Activated B cell treated with CpG ODN at 0.5 μM for 24 hours (primary cell): ENCODE results near the gene HOXA9. TPM values are rescaled to one million over a fixed set of nuclear protein-coding genes. Genes with fewer than 3 reads are reported as not detected.

Experiments
- ATAC-seq: fragments of 200-7000 bp; cut with Tn5 transposase; one replicate; pipeline ENCODE4 v1.10.0; 2021; ENCODE audit warnings: low read depth, mild to moderate bottlenecking, moderate library complexity
- CTCF ChIA-PET: fragments of 350-600 bp; sonication (Branson Sonifier 250); formaldehyde crosslinking; loops from one replicate; lab custom pipeline; 2021; ENCODE audit warnings: antibody characterized with exemption; lab: Charles Lee
- POLR2A ChIA-PET: fragments of 350-600 bp; sonication (Branson Sonifier 250); formaldehyde crosslinking; loops from one replicate; lab custom pipeline; 2021; ENCODE audit warnings: antibody characterized with exemption; lab: Charles Lee
- DNase-seq: peaks from one replicate; pipeline ENCODE4 v3.0.0; 2022
- H3K27ac Mint-ChIP-seq: one replicate; pipeline ENCODE4 v1.8.0; 2020; ENCODE audit warnings: mixed read lengths
- H3K27me3 Mint-ChIP-seq: one replicate; pipeline ENCODE4 v1.8.0; 2021; ENCODE audit warnings: mixed read lengths
- H3K36me3 Mint-ChIP-seq: one replicate; pipeline ENCODE4 v1.8.0; 2021; ENCODE audit warnings: low read depth, mixed read lengths
- H3K4me1 Mint-ChIP-seq: one replicate; pipeline ENCODE4 v1.8.0; 2021; ENCODE audit warnings: mixed read lengths
- H3K4me3 Mint-ChIP-seq: one replicate; pipeline ENCODE4 v1.8.0; 2020; ENCODE audit warnings: mild to moderate bottlenecking, mixed read lengths
- H3K9me3 Mint-ChIP-seq: one replicate; pipeline ENCODE4 v1.8.0; 2020; ENCODE audit warnings: mixed read lengths
- intact Hi-C: fragments of 100-400 bp; cut with micrococcal nuclease; formaldehyde crosslinking; loops from one replicate; pipeline ENCODE4 v1.15.1; 2024
- total RNA-seq: library from RNA; stranded (reverse); gene quantifications from 2 replicates; pipeline ENCODE4 v1.2.3, GENCODE V29; 2022
- TF ChIP-seq, protein P1 (sequence below): fragments of 200-600 bp; IDR thresholded peaks from one replicate; pipeline ENCODE4 v1.8.0; 2022; ENCODE audit warnings: antibody characterized with exemption, mild to moderate bottlenecking

Gene HOXA9
- total RNA-seq, 1 donor from 2014 or later = not detected

DNA sequence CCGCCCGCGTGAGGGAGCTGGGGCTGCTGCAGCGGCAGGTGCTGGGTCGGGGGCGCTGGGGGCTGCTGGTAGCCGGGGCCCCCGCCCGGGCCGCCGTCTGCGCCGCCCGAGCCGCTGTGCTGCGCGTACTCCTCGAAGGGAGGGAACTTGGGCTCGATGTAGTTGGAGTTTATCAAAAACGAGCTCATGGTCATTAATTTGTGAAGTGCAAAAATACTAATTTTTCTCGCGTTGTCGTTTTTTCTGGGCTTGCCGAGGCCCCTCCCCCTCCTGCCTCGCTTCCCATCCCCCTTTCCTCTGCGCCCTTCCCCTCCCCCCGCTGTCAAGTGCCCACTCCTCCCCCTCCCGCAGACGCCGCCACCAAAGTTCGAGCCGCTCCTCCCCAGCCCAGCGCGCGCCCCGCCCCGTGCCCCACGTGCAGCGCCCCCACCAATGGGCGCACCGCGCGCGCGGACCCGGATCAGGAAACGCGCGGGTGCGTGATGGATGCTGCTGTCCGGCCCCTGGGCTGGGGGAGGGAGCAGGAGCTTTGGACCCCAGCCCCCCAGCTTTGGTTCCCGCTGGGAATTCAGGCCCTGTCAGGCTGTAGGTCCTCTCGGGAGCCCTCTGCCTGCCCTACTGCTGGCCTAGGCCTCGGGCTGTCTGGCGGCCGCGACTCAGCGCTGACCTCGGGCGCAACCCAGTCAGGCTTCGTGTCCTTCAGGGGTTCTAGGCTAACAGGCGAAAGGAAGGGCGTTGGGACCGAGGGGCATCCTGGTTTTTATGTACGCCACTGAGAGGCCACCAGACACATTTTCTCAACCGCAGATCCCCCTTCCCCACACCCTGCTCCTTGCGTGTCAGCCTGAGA lies 34.6 kb downstream of the HOXA9 start, which contains the start of gene HOXA4:
Gene HOXA4 (minus strand): TSS at position 218 of the 850 bp plus-strand sequence. CDS start 24 bp downstream, at position 194.
- POLR2A ChIA-PET = interaction anchor here (0.7 to 2.2 kb wide), 3 partner anchors 34 to 785 kb away, joined by 4 to 16 read pairs (median 10); partner anchors contain the start of gene SKAP2
- Mint-ChIP-seq H3K9me3 (no peaks in the 10 kb centered on the region), H3K27ac (no peak within 1 kb of the TSS), H3K36me3 (no peaks in the 10 kb centered on the region), H3K4me3 (peak within 1 kb of the TSS; percentile 76), H3K4me1 (peaks cover 2% of the 10 kb centered on the region), H3K27me3 (peaks cover 40% of the 10 kb centered on the region)
- intact Hi-C loops = loop anchor here (1.0 to 2.0 kb wide), 3 partner anchors 20 to 266 kb away; partner anchors contain the start of gene SKAP2
- CTCF ChIA-PET = no interaction called here
- TF ChIP-seq, protein P1, sequence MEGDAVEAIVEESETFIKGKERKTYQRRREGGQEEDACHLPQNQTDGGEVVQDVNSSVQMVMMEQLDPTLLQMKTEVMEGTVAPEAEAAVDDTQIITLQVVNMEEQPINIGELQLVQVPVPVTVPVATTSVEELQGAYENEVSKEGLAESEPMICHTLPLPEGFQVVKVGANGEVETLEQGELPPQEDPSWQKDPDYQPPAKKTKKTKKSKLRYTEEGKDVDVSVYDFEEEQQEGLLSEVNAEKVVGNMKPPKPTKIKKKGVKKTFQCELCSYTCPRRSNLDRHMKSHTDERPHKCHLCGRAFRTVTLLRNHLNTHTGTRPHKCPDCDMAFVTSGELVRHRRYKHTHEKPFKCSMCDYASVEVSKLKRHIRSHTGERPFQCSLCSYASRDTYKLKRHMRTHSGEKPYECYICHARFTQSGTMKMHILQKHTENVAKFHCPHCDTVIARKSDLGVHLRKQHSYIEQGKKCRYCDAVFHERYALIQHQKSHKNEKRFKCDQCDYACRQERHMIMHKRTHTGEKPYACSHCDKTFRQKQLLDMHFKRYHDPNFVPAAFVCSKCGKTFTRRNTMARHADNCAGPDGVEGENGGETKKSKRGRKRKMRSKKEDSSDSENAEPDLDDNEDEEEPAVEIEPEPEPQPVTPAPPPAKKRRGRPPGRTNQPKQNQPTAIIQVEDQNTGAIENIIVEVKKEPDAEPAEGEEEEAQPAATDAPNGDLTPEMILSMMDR = no peak
- peak; percentile 96 for ATAC-seq
- peak; percentile 70 for DNase-seq

DNA sequence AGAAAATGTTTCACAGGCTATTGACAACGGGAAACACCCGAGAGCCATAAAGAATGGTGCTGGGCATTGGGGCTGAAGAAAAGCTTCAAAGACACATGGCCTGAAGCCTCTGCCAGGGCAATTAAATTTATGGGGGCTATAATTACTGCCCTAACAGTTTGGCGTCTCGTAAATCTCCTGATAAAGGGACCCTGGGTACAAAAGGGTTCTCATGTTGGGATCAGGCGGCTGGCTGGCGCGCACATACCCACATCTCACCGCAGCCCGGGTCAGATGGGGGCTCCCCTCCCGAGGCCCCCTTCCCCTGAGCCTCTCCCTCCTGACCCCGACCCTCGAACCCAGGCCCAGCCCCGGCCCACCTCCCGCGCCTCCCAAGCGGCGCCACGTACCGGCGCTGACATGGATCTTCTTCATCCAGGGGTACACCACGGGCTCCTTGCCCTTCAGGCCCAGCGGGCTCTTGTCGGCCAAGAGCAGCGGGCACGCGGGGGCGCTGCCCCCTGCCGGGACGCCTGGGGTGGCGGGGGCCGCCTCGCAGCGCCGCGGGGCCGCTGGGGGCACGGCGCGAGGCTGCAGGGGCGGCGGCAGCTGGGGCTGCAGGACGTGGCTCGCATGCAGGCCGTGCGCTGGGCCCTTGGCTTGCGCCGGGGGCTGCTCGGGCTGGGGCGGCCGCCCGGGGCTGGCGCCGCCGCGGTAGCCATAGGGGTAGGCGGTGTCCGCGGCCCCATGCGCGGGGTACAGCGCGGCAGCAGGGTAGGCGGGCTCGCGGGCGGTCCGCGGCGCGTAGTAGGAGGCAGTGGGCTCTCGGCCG lies 35.4 kb downstream of the HOXA9 start:
- peak; percentile 29 for ATAC-seq
- no peaks in the 10 kb centered on the region for H3K9me3 Mint-ChIP-seq
- no peak for DNase-seq
- intact Hi-C loops = loop anchor here (1.0 to 2.0 kb wide), 3 partner anchors 21 to 266 kb away; partner anchors contain the start of gene SKAP2
- peaks cover 2% of the 10 kb centered on the region for H3K4me1 Mint-ChIP-seq
- no peak overlapping the region for H3K27ac Mint-ChIP-seq
- peaks cover 44% of the 10 kb centered on the region for H3K27me3 Mint-ChIP-seq
- H3K36me3 Mint-ChIP-seq = no peaks in the 10 kb centered on the region
- TF ChIP-seq, protein P1 = no peak
- POLR2A ChIA-PET = interaction anchor here (2.0 to 2.2 kb wide), 2 partner anchors 33 to 266 kb away, joined by 10 to 16 read pairs; partner anchors contain the start of gene SKAP2
- H3K4me3 Mint-ChIP-seq = no peak overlapping the region
- CTCF ChIA-PET = no interaction called here

DNA sequence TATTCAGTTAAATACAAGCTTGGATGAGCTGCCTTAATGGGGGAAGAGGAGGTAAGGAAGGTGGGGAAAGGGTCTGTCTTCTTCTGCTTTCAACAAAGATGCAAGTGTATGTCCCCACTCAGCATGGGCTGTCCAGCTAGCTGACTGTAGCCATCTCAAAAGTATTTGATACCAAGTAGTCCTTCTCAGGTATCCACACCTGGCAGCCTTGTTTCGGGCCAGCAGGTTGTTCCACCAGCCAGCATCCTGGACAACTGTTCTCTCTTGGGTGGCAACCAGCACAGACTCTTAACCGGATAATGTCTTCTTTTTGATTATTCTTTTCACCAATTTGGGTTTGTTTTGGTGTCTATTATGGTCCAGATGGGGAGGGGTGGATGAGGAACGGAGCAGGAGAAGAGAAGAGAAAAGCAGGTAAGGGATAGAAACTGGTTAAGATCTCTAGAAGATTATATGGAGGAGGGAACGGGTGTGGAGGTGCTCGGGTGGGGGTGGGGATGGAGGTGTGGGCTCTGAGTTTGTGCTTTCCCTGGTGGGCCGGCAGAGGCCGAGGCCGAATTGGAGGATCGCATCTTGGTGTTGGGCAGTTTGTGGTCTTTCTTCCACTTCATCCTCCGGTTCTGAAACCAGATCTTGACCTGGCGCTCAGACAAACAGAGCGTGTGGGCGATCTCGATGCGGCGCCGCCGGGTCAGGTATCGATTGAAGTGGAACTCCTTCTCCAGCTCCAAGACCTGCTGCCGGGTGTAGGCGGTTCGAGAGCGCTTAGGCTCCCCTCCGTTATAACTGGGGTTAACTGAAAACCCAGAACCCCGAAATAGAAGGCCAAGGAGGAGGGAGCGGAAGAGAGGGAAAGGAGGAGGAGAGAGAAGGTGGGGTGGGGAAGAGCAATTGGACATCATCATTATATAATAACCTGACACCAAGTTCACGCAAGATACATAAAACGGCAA lies 36.3 kb downstream of the HOXA9 start:
- ChIA-PET CTCF (no interaction called here), POLR2A (no interaction called here)
- H3K27me3 Mint-ChIP-seq = peaks cover 43% of the 10 kb centered on the region
- no peak overlapping the region for H3K27ac Mint-ChIP-seq
- H3K4me3 Mint-ChIP-seq = peak overlapping the region; percentile 4
- DNase-seq = no peak
- no peak for ATAC-seq
- H3K36me3 Mint-ChIP-seq = no peaks in the 10 kb centered on the region
- intact Hi-C loops = no loop called here
- H3K4me1 Mint-ChIP-seq = no peaks in the 10 kb centered on the region
- H3K9me3 Mint-ChIP-seq = no peaks in the 10 kb centered on the region
- TF ChIP-seq, protein P1 = no peak

DNA sequence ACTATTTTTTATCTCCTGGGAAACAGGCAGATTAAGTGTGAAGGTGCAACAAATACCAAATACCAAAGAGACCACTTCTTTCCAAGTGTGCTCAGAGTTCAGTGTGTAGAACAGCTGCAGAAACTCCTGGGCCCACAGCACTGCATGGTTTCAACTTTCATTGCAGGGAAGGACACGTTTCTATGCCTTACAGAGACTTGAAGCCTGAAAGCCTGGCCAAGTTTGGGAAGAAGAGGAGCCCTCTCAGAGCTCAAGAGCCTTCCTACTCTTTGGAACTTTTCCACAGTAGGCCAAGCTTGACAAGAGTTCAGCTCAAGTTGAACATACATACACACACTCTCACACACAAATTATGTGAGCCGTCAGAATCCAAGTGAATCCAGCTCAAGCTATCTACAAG lies 37.3 kb downstream of the HOXA9 start:
- Mint-ChIP-seq H3K9me3 (no peaks in the 10 kb centered on the region), H3K27ac (no peak overlapping the region), H3K4me3 (no peak overlapping the region), H3K4me1 (no peaks in the 10 kb centered on the region), H3K27me3 (peaks cover 36% of the 10 kb centered on the region), H3K36me3 (no peaks in the 10 kb centered on the region)
- intact Hi-C loops = no loop called here
- TF ChIP-seq, protein P1 = no peak
- DNase-seq (no peak), ATAC-seq (no peak)
- POLR2A ChIA-PET = no interaction called here
- CTCF ChIA-PET = no interaction called here
